Astrocyte of the spinal cord (primary cell): Measurements from ENCODE around the gene CFAP20DC.
A peak's percentile ranks its signal among the peaks of the same experiment; 100 is the strongest.
"Not testable (repeated sequence)": the region's sequence is repeated elsewhere in the genome, so short reads cannot be mapped to it uniquely, and the experiment has no call there.

ENCODE experiments used
- DNase-seq: peaks from one replicate; pipeline ENCODE4 v3.0.0; 2011; ENCODE audit warnings: low read depth, low spot score
- H3K4me3 ChIP-seq: 2 replicates; pipeline ENCODE4 v1.5.1; 2011; ENCODE audit warnings: low read depth, mild to moderate bottlenecking, low read length, moderate library complexity
- CTCF ChIP-seq: IDR thresholded peaks from 2 replicates; pipeline ENCODE4 v1.5.1; 2012; ENCODE audit warnings: low read depth, mild to moderate bottlenecking, low read length, inconsistent platforms
- in situ Hi-C: cut with HindIII; loops from 2 replicates; pipeline ENCODE4 v1.10.0; 2017; ENCODE audit warnings: low sequenced_read_pairs

The CFAP20DC gene

GRCh38 chr3:59065240-59065639, 15.4 kb upstream of the CFAP20DC start:
- H3K4me3 ChIP-seq, result no peak overlapping the region
- no peak for DNase-seq
- in situ Hi-C loops, result no loop called here
- no peak for TF ChIP-seq CTCF

- DNase-seq, result no peak
- H3K4me3 ChIP-seq, result no peak overlapping the region
- in situ Hi-C loops, result no loop called here
- TF ChIP-seq CTCF, result no peak
Observed at GRCh38 chr3:59064728-59065127, 14.9 kb upstream of the CFAP20DC start.

GRCh38 chr3:59064276-59064675, 14.5 kb upstream of the CFAP20DC start:
- no peak for DNase-seq
- in situ Hi-C loops, result no loop called here
- TF ChIP-seq CTCF, result peak; percentile 5
- no peak overlapping the region for H3K4me3 ChIP-seq

GRCh38 chr3:59056706-59057105, 6.9 kb upstream of the CFAP20DC start:
- in situ Hi-C loops, result no loop called here
- no peak for TF ChIP-seq CTCF
- DNase-seq, result no peak
- no peak overlapping the region for H3K4me3 ChIP-seq

GRCh38 chr3:59052803-59053411, 3.1 kb upstream of the CFAP20DC start:
- peak; percentile 53 for DNase-seq
- peak; percentile 80 for TF ChIP-seq CTCF
- H3K4me3 ChIP-seq, result no peak overlapping the region
- in situ Hi-C loops, result no loop called here

- H3K4me3 ChIP-seq, in situ Hi-C loops, DNase-seq: not testable (repeated sequence)
Observed at GRCh38 chr3:59050811-59051414, 1.1 kb upstream of the CFAP20DC start.

- H3K4me3 ChIP-seq, result no peak overlapping the region
- no peak for TF ChIP-seq CTCF
- in situ Hi-C loops, result no loop called here
- DNase-seq, result no peak
Observed at GRCh38 chr3:59046839-59047238, 3.0 kb downstream of the CFAP20DC start.
